K562 (cell line): Measurements from ENCODE around the gene NLGN3. TPM values are rescaled to one million over a fixed set of nuclear protein-coding genes. Genes with fewer than 3 reads are reported as not detected.
A peak's percentile ranks its signal among the peaks of the same experiment; 100 is the strongest.

Experiments used
- CBFA2T2 ChIP-seq: fragments of 450-650 bp; conservative IDR thresholded peaks from 2 replicates; pipeline ENCODE4 v1.6.1; 2017; ENCODE audit warnings: mild to moderate bottlenecking
- CCAR2 ChIP-seq: fragments of 200-400 bp; formaldehyde crosslinking; IDR thresholded peaks from 2 replicates; pipeline ENCODE4 v1.6.1; 2017; ENCODE audit warnings: mild to moderate bottlenecking, low read depth, low read length
- CREM ChIP-seq: IDR thresholded peaks from 2 replicates; pipeline ENCODE4 v1.6.1; 2014; ENCODE audit warnings: antibody characterized with exemption, low read depth
- E2F8 ChIP-seq: fragments of 450-650 bp; IDR thresholded peaks from 2 replicates; pipeline ENCODE4 v1.7.1; 2018; ENCODE audit warnings: mild to moderate bottlenecking, low read depth; ENCODE audit not compliant: partially characterized antibody
- EGR1 ChIP-seq: fragments of 450-650 bp; conservative IDR thresholded peaks from 2 replicates; pipeline ENCODE4 v1.6.1; 2017; ENCODE audit warnings: mild to moderate bottlenecking
- EP300 ChIP-seq: IDR thresholded peaks from 2 replicates; pipeline ENCODE4 v1.6.1; 2012; ENCODE audit warnings: low read length, improper control_type of control experiment
- GABPA ChIP-seq: fragments of 200-800 bp; sonication (Bioruptor generic); conservative IDR thresholded peaks from 2 replicates; pipeline ENCODE4 v1.6.1; 2016; ENCODE audit warnings: low read depth, missing genetic modification characterization, missing compliant biosample characterization
- GATAD2B ChIP-seq: fragments of 450-650 bp; IDR thresholded peaks from 2 replicates; pipeline ENCODE4 v1.6.1; 2017; ENCODE audit warnings: mild to moderate bottlenecking, borderline replicate concordance
- GTF3C2 ChIP-seq: IDR thresholded peaks from 3 replicates; pipeline ENCODE4 v1.6.1; 2011; ENCODE audit warnings: borderline replicate concordance, mild to moderate bottlenecking, moderate library complexity; ENCODE audit not compliant: insufficient read length; ENCODE audit errors: extremely low read depth
- LEF1 ChIP-seq: fragments of 450-650 bp; IDR thresholded peaks from 2 replicates; pipeline ENCODE4 v1.6.1; 2016; ENCODE audit warnings: mild to moderate bottlenecking
- MYNN ChIP-seq, 2 experiments: sonication (generic); formaldehyde crosslinking in 1 of 2; IDR thresholded peaks; 2 replicates each; pipeline versions ENCODE4 v1.5.0 to v1.6.1; 2016 to 2020; ENCODE audit warnings: antibody characterized with exemption in 1 of 2, missing genetic modification reagents in 1 of 2
- NBN ChIP-seq: fragments of 450-650 bp; IDR thresholded peaks from 2 replicates; pipeline ENCODE4 v1.6.1; 2016; ENCODE audit warnings: low read depth, mild to moderate bottlenecking
- NFRKB ChIP-seq: fragments of 450-650 bp; IDR thresholded peaks from 2 replicates; pipeline ENCODE4 v1.6.1; 2016; ENCODE audit warnings: low read depth
- NR2C2 ChIP-seq, 2 experiments: fragments of 200-800 bp in 1 of 2; sonication (Bioruptor generic) in 1 of 2; sonication (generic) in 1 of 2; formaldehyde crosslinking in 1 of 2; IDR thresholded peaks; 2 replicates each; pipeline versions ENCODE4 v1.6.1 to v1.8.0; 2016 to 2022; ENCODE audit warnings: mild to moderate bottlenecking in 1 of 2, missing compliant biosample characterization in 1 of 2, missing genetic modification characterization in 1 of 2, missing genetic modification reagents in 1 of 2
- SMARCE1 ChIP-seq: fragments of 450-650 bp; IDR thresholded peaks from 2 replicates; pipeline ENCODE4 v1.7.1; 2016; ENCODE audit warnings: mild to moderate bottlenecking
- SREBF2 ChIP-seq: sonication (generic); formaldehyde crosslinking; IDR thresholded peaks from 2 replicates; pipeline ENCODE4 v1.4.0; 2020; ENCODE audit warnings: mild to moderate bottlenecking, missing genetic modification reagents
- TAF1 ChIP-seq: IDR thresholded peaks from 2 replicates; pipeline ENCODE4 v1.6.1; 2011; ENCODE audit warnings: mild to moderate bottlenecking, low read length, moderate library complexity; ENCODE audit not compliant: insufficient read depth, control insufficient read depth, severe bottlenecking; ENCODE audit errors: extremely low read depth
- TAL1 ChIP-seq: fragments of 450-650 bp; IDR thresholded peaks from 2 replicates; pipeline ENCODE4 v1.6.1; 2016; ENCODE audit warnings: mild to moderate bottlenecking
- TBP ChIP-seq: optimal IDR thresholded peaks from 2 replicates; pipeline ENCODE3; 2011; ENCODE audit warnings: low read depth, low read length, improper control_type of control experiment
- TOE1 ChIP-seq, 2 experiments: fragments of 450-650 bp in 1 of 2; sonication (generic) in 1 of 2; formaldehyde crosslinking in 1 of 2; IDR thresholded peaks; 2 replicates each; pipeline versions ENCODE4 v1.7.1 to v1.8.0; 2016 to 2022; ENCODE audit warnings: borderline replicate concordance in 2 of 2, mild to moderate bottlenecking in 2 of 2, antibody characterized with exemption in 1 of 2, inconsistent platforms in 1 of 2, low read depth in 1 of 2, missing genetic modification reagents in 1 of 2, moderate library complexity in 1 of 2
- TRIM24 ChIP-seq, 2 experiments: fragments of 450-650 bp; IDR thresholded peaks; 2 replicates each; pipeline ENCODE4 v1.6.1; 2016
- ZBTB7A ChIP-seq: IDR thresholded peaks from 2 replicates; pipeline ENCODE4 v1.6.1; 2011; ENCODE audit warnings: low read depth, mild to moderate bottlenecking, low read length, moderate library complexity, borderline replicate concordance; ENCODE audit not compliant: control insufficient read depth
- polyA plus RNA-seq, 8 experiments: library from polyadenylated mRNA; depleted of rRNA in 4 of 8; stranded (reverse) in 5 of 8; unstranded in 3 of 8; fragments of >200 nt; fragmentation: Nextera tagmentation in 2 of 8; fragmentation: Illumina TruSeq in 1 of 8; extraction: Ambion mirVana in 2 of 8; extraction: Trizol in 1 of 8; gene quantifications; 2 replicates each; pipeline versions ENCODE4 v1.2.1 to v1.2.3, GENCODE V29; 2011 to 2014; ENCODE audit warnings: inconsistent platforms in 1 of 8, missing spikeins in 1 of 8
- total RNA-seq, 7 experiments: library from RNA; depleted of rRNA in 6 of 7; stranded (reverse); fragments of >200 nt in 6 of 7; fragmentation: Illumina TruSeq in 2 of 7; extraction: Trizol in 2 of 7; gene quantifications; 2 replicates each; pipeline versions ENCODE4 v1.2.1 to v1.2.3, GENCODE V29; 2011 to 2021; ENCODE audit warnings: low replicate concordance in 1 of 7

NLGN3 gene
- total and polyA plus RNA-seq, 9 of the 15 experiments (the other 6 are each of a cell fraction or from before 2014, with no cell fraction given), result 0.03 to 0.86 (median 0.25) TPM

- peak; percentile 32 for TF ChIP-seq E2F8
- TF ChIP-seq GTF3C2, result no peak
- peak in 1 of 2 experiments; percentile 71; a peak in 2 of 4 replicates for TF ChIP-seq TRIM24 (IDR thresholded peaks at IDR 0.05)
- TF ChIP-seq TAF1, result peak; percentile 69
- no peak for TF ChIP-seq MYNN (IDR thresholded peaks at IDR 0.05)
- TF ChIP-seq MYNN (CRISPR knock-in tag; IDR thresholded peaks at IDR 0.05), result no peak
- TF ChIP-seq NFRKB, result 0 out of 2 replicates have a peak, but pooled peaks have one; percentile 57
- peak; percentile 53; the same call in 1 of the 2 replicates for TF ChIP-seq SMARCE1
- peak; percentile 30; the same call in 1 of the 2 replicates for TF ChIP-seq TOE1 (IDR thresholded peaks at IDR 0.05; ENCODE audit: borderline replicate concordance)
- TF ChIP-seq TOE1 (CRISPR knock-in tag; IDR thresholded peaks at IDR 0.05; ENCODE audit: borderline replicate concordance, low read depth), result no peak
- TF ChIP-seq SREBF2 (CRISPR knock-in tag), result no peak
- TF ChIP-seq GATAD2B, result no peak
- peak; percentile 51 for TF ChIP-seq CBFA2T2
- TF ChIP-seq GABPA (tag), result peak; percentile 55; the same call in 1 of the 2 replicates
- TF ChIP-seq EGR1, result peak; percentile 95
- TF ChIP-seq LEF1, result peak; percentile 93
- peak; percentile 20; the same call in 1 of the 2 replicates for TF ChIP-seq TAL1
- TF ChIP-seq NBN, result 0 out of 2 replicates have a peak, but pooled peaks have one; percentile 26
- peak; percentile 69; the same call in 1 of the 2 replicates for TF ChIP-seq EP300
- TF ChIP-seq ZBTB7A, result peak; percentile 85
- no peak for TF ChIP-seq CCAR2
- 0 out of 2 replicates have a peak, but pooled peaks have one; percentile 10 for TF ChIP-seq CREM
- TF ChIP-seq TBP, result peak; percentile 14
- no peak for TF ChIP-seq NR2C2 (CRISPR knock-in tag; IDR thresholded peaks at IDR 0.05)
- TF ChIP-seq NR2C2 (tag; IDR thresholded peaks at IDR 0.05), result peak; percentile 69
Measured at GRCh38 chrX:71103110-71103983, 41.3 kb upstream of the NLGN3 start (continued).
